IMR-90 (cell line): Measurements from ENCODE around the gene TBC1D9.

Experiments used
- CEBPB ChIP-seq: IDR thresholded peaks from 2 replicates; pipeline ENCODE4 v1.6.1; 2012; ENCODE audit warnings: low read depth, low read length, improper control_type of control experiment
- ELK1 ChIP-seq: fragments of 150-350 bp; IDR thresholded peaks from 2 replicates; pipeline ENCODE4 v1.6.1; 2016; ENCODE audit warnings: low read depth, mild to moderate bottlenecking, low read length, moderate library complexity, borderline replicate concordance
- FOS ChIP-seq: fragments of 150-350 bp; IDR thresholded peaks from 2 replicates; pipeline ENCODE4 v1.6.1; 2016; ENCODE audit warnings: low read depth, low read length
- MXI1 ChIP-seq: IDR thresholded peaks from 2 replicates; pipeline ENCODE4 v1.6.1; 2012; ENCODE audit warnings: low read depth, mild to moderate bottlenecking, low read length, moderate library complexity, borderline replicate concordance
- POLR2A ChIP-seq: IDR thresholded peaks from 2 replicates; pipeline ENCODE4 v1.6.1; 2012; ENCODE audit warnings: mild to moderate bottlenecking, low read depth, low read length
- RAD21 ChIP-seq: IDR thresholded peaks from 2 replicates; pipeline ENCODE4 v1.6.1; 2012; ENCODE audit warnings: low read length, improper control_type of control experiment
- RFX5 ChIP-seq: IDR thresholded peaks from 2 replicates; pipeline ENCODE4 v1.8.0; 2012; ENCODE audit warnings: low read depth, mild to moderate bottlenecking, low read length, moderate library complexity
- TF ChIP-seq, protein P1 (sequence below): conservative IDR thresholded peaks from 2 replicates; pipeline ENCODE4 v1.5.1; 2012; ENCODE audit warnings: mild to moderate bottlenecking, low read depth, low read length, improper control_type of control experiment
- TF ChIP-seq, protein P2 (sequence below): fragments of 150-350 bp; IDR thresholded peaks from 2 replicates; pipeline ENCODE4 v1.6.1; 2017; ENCODE audit warnings: mild to moderate bottlenecking, antibody characterized with exemption, low read length, low read depth

DNA sequence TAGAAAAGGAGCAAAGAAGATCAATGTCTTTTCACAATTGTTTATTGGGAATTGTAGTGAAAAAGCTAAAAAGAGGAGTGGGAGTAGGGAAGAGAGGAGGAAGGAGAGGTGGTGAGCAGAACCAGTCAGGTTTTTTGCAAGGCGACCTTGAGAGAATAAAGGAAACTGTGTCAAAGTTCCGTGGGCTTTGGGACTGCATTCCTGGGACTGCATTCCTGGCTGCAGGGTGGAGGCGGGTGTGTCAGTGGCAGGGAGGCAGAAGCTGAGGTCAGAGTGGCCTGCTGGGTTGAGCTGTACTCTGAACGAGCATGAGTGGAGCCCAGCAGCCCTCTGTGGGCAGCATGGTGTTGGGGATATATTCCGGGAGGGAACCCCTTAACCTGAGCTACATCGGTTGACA, 120.6 kb downstream of the TBC1D9 start:
- TF ChIP-seq, protein P1, sequence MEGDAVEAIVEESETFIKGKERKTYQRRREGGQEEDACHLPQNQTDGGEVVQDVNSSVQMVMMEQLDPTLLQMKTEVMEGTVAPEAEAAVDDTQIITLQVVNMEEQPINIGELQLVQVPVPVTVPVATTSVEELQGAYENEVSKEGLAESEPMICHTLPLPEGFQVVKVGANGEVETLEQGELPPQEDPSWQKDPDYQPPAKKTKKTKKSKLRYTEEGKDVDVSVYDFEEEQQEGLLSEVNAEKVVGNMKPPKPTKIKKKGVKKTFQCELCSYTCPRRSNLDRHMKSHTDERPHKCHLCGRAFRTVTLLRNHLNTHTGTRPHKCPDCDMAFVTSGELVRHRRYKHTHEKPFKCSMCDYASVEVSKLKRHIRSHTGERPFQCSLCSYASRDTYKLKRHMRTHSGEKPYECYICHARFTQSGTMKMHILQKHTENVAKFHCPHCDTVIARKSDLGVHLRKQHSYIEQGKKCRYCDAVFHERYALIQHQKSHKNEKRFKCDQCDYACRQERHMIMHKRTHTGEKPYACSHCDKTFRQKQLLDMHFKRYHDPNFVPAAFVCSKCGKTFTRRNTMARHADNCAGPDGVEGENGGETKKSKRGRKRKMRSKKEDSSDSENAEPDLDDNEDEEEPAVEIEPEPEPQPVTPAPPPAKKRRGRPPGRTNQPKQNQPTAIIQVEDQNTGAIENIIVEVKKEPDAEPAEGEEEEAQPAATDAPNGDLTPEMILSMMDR: no peak
- TF ChIP-seq POLR2A (no peak), FOS (no peak), RAD21 (no peak), MXI1 (no peak), ELK1 (no peak), CEBPB (no peak), RFX5 (no peak)
- TF ChIP-seq, protein P2, sequence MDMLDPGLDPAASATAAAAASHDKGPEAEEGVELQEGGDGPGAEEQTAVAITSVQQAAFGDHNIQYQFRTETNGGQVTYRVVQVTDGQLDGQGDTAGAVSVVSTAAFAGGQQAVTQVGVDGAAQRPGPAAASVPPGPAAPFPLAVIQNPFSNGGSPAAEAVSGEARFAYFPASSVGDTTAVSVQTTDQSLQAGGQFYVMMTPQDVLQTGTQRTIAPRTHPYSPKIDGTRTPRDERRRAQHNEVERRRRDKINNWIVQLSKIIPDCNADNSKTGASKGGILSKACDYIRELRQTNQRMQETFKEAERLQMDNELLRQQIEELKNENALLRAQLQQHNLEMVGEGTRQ: no peak
